ENCODE results near the gene PCCB.

- TF ChIP-seq CTCF (IDR thresholded peaks at IDR 0.05): no peak
- no peak for TF ChIP-seq EZH2 (IDR thresholded peaks at IDR 0.05; ENCODE audit: borderline replicate concordance, insufficient read depth, low read depth, low read length, poor library complexity, severe bottlenecking)
These were observed 27.5 kb downstream of the PCCB start for GRCh38 chr3:136277634-136278033.

Data from B cell (primary cell).